ENCODE data around the gene GULP1.
"Not testable (repeated sequence)": the region's sequence is repeated elsewhere in the genome, so short reads cannot be mapped to it uniquely, and the experiment has no call there.

GULP1 gene

GRCh38 chr2:188293601-188294351 is 2.1 kb downstream of the GULP1 start:
- DNase-seq: peak; percentile 81

- no peak for DNase-seq
These were observed 2.8 kb downstream of the GULP1 start for GRCh38 chr2:188294352-188294926.

GRCh38 chr2:188295067-188295685 is 3.5 kb downstream of the GULP1 start:
- DNase-seq: no peak

DNA sequence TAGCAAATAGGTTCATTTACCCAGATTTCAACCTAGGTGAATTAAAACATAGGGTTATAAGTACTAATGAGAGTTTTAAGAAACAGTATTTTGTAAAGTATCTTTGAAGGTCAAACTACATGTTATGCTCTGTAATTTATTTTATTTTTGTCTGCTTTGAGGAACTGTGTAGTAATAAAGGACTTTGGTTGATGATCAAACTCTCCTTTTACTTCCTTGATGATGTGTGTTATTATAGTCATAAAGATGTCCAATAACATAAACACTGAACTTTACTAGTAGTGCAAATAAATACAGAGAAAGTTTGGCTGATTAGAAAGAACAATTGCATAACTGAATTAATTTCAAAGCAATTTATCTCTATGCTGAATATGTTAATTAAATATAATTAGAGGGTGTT is 6.3 kb downstream of the GULP1 start:
- no peak for DNase-seq

- DNase-seq: not testable (repeated sequence)
These were observed 7.3 kb downstream of the GULP1 start for GRCh38 chr2:188298937-188299371.

DNA sequence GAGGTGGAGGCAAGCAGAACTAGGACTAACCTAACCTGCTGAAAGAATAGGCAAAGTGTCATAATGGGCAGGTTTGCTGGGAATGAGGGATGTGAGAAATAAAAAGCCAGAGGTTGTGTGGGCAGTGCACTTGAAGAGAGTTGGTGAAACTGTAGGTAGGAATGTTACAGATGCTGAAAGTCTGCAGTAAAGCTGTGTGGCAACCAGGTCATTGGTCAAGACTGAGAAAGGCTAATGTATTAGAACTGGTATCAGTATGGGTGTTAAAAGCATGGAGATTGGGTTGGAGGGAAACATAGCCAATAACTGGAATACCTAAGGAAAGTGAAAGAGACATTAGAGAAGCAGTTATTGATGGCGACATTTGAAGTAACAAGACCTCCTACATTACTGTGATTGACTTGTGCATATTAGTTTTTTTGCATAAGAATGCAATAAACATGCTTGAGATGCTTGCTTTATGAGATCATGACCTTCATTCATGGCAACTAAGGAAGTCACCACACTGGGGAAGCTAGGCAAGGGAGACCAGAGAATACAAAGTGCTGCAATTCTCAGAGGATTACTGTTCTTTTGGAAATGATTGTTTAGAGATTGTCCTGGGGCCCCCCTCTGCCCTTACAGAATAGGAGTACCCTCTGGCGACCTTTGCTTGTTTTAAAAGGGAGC is 11.8 kb downstream of the GULP1 start:
- DNase-seq: no peak

GRCh38 chr2:188305271-188305670 is 13.6 kb downstream of the GULP1 start:
- DNase-seq: no peak

DNA sequence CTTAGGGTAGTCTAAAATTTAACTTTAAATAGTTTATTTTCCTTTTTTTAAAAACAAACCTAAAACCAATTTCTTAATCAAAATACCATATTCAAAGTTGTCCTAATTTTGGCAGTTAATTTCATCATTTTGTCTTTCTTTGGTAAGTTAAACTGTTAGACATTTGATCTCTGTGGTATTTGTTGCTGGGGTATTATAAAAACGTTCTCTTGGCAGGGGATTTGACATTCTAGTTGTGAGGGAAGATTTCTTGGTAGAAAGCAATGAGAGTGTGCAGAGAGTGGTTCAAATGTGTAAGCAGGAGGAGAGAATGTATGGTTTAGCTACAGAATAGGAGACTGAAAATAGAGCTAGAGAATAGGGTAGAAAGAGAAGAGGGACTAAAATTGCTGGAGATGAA is 14.6 kb downstream of the GULP1 start:
- DNase-seq: no peak

- no peak for DNase-seq
These were observed 16.2 kb downstream of the GULP1 start for GRCh38 chr2:188307850-188308283.

GRCh38 chr2:188308483-188308882 is 16.8 kb downstream of the GULP1 start:
- no peak for DNase-seq

DNA sequence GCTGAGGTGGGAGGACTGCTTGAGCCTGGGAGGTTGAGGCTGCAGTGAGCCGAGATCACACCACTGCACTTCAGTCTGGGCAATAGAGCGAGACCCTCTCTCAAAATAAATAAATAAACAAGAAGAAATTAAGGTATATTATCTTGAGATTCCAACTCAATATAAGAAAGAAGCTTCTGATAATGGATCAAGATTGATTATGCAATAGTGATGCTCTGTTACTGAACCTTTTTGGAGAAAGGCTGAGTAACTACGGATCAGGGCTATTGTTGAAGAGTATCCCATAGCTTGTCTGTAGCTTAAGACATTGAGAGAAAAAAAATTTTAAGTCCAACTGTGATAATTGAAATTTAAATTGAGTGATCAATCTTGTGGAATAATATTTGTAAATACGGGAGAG is 17.7 kb downstream of the GULP1 start:
- DNase-seq: no peak

- no peak for DNase-seq
These were observed 22.8 kb downstream of the GULP1 start for GRCh38 chr2:188314314-188315054.

DNA sequence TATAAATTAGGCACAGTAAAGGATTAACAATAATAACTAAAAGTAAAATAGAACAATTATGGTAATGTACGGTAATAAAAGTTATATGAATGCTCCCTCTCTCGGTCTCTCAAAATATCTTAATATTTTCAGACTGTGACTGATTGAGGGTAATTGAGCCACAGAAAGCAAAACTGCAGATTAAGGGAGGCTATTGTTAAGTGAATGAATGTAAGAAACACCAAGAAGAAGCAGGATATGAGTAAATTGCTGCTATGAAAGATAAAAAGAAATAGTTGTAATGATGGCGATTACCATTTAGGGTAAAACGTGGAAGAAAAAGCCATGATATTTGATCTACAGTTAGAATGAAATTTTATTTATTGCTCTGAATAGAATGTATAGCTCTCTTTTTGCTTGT is 24.1 kb downstream of the GULP1 start:
- no peak for DNase-seq

DNA sequence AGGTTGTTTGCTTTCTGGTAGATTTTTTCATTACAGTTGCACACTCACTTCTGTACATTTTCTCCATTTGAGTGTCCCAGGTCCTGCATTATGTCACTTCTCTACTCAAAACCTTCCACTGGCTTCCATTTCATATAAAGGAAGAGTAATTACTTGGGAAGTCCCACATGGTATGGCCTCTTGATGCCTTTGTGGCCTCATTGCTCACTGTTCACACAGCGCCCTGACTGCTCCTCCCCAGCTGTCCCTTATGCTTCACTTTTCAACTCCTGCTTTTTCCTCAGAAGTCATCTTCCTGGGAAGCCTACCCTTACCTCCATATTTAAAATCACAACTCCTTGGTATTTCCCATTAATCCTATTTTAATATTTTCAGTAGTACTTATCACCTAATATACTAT is 24.7 kb downstream of the GULP1 start:
- no peak for DNase-seq

DNA sequence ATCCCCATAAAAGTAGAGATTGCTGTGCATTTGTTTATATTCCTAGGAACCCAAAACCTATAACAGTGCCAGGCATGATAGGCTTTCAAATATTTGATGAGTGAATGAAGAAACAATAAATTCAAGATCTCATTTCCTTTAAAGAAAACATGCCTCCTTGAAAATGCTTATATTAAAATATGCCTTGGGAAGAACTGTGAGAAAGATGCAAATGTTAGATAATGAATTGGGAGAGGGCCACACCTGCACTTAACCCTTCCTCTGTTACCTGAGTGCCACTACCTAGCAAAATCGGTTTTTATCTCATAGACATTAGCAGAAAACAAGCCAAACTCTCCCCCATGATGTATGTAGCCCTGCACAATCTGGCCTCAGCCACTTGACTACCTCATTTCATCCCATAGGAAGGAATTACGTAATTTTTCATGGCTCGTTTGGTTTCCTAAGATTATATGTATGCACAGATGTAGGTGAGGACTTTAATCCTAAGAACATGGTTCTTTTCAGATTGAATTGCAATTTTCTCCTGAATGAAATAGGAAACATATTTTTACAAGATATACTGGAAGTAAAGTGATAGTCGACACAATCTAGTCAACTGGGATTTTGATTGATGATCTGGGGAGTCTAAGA is 25.2 kb downstream of the GULP1 start:
- DNase-seq: no peak

- DNase-seq: no peak
These were observed 26.6 kb downstream of the GULP1 start for GRCh38 chr2:188318161-188318749.

- no peak for DNase-seq
These were observed 28.2 kb downstream of the GULP1 start for GRCh38 chr2:188319838-188320237.

DNA sequence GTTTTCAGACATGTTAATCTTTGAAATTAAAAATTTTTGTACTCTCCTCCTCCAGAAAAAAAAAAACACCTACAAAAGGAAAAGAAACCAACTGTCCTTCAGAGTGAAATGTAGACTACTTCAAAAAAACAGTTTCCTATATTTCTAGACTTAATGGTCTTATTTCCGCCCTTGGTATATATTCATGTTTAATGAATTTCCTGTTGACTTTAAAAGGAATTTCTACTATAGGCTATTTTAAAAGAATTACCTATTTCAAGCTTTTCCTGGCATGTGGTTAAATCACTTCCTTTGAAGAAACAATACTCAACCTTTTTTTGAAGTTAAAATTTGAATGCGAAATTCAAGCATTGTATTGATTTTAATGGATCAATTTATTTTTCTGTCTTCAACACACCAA is 29.2 kb downstream of the GULP1 start:
- no peak for DNase-seq

GRCh38 chr2:188322569-188323551 is 31.2 kb downstream of the GULP1 start:
- no peak for DNase-seq

DNA sequence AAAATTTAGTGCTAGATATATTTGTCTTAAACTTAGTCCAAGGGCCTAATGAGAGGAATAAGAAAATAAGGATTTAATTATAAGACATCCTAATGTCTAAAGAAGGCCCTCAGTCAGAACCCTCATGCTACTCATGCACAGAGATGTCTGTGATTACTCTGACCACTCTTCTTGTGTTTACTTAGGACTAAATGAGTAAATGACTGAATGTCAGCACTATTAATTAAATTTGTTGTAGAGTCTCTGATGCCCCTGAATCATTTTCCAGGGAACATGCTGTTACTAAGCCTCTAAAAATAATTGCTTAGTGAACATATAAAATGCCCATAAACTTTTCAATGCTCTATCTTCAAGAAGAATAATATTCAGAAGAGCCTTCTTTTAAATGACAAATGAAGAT is 32.4 kb downstream of the GULP1 start:
- no peak for DNase-seq

GRCh38 chr2:188326290-188326668 is 34.6 kb downstream of the GULP1 start:
- DNase-seq: no peak

Measured in NCI-H345 (cell line).